NCI-H2107 treated with DMSO at 0.1 percent for 48 hours (cell line): ENCODE data around the gene SRM.
"Not testable (repeated sequence)": the region's sequence is repeated elsewhere in the genome, so short reads cannot be mapped to it uniquely, and the experiment has no call there.

Experiments
- DNase-seq: peaks from one replicate; lab custom pipeline; 2025; ENCODE audit not compliant: unreplicated experiment; lab: John Stamatoyannopoulos, UW

Gene SRM

GRCh38 chr1:11065796-11066195, 6.0 kb upstream of the SRM start:
- DNase-seq: no peak

- no peak for DNase-seq
Measured at GRCh38 chr1:11064942-11065341, 5.1 kb upstream of the SRM start.

DNA sequence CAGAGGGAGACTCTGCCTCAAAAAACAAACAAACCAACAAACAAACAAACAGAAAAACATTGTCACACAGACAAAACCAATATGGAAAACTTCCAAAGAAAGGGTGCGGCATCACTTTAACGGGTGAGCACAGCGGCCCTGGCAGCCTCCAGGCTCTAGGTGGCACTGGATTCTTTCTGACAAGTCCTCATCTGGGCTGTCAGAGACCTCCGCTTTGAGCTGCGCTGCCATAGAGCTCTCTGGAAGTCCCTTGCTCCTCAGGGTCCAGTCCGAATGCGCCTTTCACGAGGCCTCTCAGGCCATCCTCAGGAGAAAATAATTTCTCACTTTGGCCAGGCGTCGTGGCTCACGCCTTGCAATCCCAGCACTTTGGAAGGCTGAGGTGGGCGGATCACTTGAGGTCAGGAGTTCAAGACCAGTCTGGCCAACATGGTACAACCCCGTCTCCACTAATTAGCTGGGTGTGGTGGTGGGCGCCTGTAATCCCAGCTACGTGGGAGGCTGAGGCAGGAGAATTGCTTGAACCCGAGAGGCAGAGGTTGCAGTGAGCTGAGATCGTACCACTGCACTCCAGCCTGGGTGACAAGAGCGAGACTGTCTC, 4.2 kb upstream of the SRM start:
- not testable (repeated sequence) for DNase-seq

DNA sequence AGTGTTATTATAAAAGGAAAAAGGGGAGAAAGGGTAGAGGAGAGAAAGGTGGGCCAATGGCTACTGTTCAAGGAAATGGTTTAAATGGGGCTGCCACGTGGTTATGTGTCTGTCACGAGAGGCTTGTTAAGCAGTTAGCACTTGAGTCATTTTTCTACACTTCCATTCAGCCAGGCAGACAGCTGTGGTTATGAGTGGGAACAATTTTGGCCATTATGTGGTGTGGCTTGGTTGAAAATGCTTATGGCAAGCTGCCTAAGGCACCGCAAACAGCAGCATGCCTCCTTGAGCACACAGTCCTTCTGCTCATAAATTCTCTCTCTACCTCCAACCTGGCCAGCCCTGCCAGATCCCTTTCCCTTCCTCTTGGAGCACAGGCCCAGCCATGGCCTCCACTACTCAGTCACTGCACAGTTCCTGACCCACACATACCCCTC, 3.2 kb upstream of the SRM start:
- DNase-seq: peak; percentile 92

- no peak for DNase-seq
Measured at GRCh38 chr1:11061652-11062365, 2.0 kb upstream of the SRM start.

DNA sequence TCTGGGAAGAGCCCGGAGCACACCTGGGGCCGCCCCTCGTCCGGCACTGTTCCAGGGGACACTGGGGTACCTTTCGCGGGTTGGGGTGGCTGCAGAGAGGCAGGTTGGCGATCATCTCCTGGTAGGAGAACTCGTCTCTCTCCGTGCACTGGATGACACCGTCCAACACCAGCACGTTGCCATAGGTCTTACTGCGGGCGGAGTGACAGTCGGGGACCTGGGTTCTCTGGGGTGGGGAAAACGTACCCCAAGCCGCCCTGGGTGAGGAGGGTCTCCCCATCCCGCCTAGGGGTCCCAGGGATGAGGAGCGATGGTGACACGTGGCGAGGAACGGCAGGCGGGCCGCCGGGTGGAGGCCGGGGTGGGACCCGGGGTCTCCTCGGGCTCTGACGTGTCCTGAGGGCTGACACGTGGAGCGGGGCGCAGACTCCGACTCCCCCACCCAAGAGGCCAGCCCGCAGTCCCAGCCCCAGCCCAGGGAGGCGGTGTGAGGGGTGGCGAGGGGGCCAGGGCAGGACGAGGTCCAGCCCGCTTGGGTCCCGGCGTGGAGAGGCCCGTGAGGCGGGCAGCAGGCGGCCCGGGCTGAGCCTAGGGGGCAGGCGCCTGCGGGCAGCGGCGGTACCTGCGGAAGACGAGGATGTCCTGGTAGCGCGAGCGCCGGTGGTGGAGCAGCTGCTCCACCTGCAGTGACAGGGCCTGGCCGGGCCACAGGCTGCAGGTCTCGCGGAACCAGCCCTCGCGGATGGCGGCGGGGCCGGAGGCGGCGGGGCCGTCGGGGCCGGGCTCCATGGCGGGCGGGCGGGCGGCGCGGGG, 457 bp downstream of the SRM start:
- no peak for DNase-seq

- DNase-seq: peak; percentile 68
Measured at GRCh38 chr1:11058595-11059154, 1.1 kb downstream of the SRM start.

DNA sequence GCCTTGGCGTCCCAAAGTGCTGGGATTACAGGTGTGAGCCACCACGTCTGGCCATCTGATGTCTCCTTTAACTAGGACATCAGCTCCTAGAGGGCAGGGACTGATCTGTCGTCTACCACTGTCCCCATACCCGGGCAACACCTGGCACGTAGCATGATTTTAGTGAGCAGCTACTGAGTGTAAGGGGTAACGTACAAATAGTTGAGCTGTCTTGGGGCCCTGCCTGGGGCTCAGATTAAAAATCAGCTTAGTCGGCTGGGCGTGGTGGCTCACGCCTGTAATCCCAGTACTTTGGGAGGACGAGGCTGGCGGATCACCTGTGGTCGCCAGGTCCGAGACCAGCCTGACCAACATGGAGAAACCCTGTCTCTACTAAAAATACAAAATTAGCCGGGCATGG, 1.8 kb downstream of the SRM start:
- DNase-seq: no peak

DNA sequence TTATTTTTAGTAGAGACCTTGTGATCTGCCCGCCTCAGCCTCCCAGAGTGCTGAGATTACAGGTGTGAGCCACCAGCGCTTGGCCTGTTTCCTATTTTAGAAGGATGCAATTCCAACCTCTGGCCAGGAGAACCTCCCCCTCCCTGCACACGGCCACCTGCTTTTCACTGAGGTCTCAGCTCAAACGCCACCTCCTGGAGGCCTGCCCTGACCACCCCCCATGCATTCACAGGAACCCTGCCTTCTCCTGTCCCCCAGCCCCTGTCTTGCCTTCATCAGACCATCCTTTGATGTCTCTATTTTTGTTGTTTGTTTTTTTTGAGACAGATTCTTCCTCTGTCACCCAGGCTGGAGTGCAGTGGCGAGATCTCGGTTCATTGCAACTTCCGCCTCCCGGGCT, 2.3 kb downstream of the SRM start:
- no peak for DNase-seq

- DNase-seq: no peak
Measured at GRCh38 chr1:11056504-11056903, 3.3 kb downstream of the SRM start.

- DNase-seq: no peak
Measured at GRCh38 chr1:11055676-11056075, 4.1 kb downstream of the SRM start.

- no peak for DNase-seq
Measured at GRCh38 chr1:11054666-11055065, 5.2 kb downstream of the SRM start.

DNA sequence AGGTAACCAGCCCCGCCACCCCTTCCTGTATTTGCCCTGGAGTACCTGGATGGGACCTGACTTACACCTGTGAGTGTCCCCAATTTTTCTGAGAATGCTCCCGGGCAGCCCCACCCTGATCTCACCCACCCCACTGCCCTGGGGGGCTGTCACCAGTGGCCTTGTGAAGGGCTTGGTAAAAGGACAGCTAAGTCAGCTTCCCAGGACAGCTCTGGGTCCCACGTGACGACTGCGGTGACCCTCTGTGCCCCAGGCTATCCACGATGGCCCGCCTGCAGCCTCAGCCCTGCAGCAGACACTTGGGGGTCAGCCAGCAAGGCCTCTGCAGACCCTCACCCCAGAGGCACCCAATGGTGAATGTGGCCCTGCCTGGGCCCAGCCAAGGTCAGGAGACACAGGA, 5.6 kb downstream of the SRM start:
- DNase-seq: no peak

DNA sequence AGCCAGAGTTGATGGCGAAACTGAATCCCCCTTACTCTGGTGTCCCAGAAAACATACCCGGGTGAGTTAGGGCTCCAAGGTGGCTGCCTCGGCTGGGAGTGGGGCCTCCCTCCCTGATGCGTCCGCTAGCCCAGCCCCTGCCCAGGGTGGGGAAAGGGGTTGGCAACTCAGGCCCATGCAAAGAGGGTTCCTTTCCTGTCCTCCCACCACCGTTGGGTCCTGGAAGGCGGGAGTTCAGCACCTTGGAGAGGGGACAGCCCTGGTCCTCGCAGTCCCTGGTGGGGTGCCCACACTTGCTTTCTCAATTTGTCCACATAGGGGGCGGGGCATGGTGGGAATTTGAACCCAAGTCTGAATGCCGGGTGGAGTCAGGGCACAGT, 6.1 kb downstream of the SRM start:
- no peak for DNase-seq

- DNase-seq: peak; percentile 66
Measured at GRCh38 chr1:11052839-11053757, 6.7 kb downstream of the SRM start.

DNA sequence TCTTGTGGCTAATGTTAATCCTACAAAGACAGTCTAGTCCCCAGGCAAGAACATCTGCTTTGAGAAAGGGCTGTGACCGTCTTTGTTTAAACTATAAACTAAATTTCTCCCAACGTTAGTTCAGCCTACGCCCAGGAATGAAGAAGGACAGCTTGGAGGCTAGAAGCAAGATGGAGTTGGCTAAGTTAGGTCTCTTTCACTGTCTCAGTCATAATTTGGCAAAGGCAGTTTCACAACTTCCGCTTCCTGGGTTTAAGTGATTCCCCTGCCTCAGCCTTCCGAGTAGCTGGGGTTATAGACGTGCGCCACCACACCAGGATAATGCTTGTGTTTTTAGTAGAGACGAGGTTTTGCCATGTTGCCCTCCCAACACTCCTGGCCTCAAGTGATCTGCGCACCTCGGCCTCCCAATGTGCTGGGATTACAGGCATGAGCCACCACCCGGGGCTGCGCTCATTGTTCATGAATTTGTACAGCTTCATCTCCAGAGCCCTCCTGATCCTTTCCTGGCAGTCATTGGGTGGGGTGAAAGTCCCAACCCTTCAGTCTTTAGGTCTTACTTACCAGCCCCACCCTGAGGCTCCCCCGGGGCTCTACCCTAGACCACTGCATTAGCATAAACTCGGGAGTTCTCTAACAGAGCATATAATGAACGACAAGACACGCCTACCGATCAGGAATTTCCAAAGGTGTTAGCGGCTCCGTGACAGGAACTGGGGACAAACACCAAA, 7.9 kb downstream of the SRM start:
- DNase-seq: no peak

- DNase-seq: not testable (repeated sequence)
Measured at GRCh38 chr1:11051121-11051520, 8.7 kb downstream of the SRM start.

GRCh38 chr1:11046625-11047365, 13.0 kb downstream of the SRM start, which contains the start of gene MASP2:
Gene MASP2 (minus strand): TSS chr1:11047239. CDS start chr1:11047207, 32 bp downstream.
- no peak for DNase-seq

DNA sequence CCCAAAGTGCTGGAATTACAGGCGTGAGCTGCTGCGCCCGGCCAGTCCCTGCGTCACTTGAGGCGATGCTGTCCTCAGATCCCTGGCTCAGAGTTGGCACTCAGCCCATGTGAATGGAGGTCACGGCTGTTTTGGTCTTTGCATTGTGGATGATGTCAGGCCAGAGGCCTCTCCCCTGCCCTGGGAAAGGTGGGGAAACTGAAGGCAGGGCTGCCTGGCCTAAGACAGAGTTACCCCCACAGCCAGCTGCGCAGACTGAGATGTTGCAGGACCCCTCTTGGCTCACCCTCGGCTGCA, 13.6 kb downstream of the SRM start:
- no peak for DNase-seq
